CD1c-positive myeloid dendritic cell (primary cell): ENCODE results near the gene IL31.

ENCODE experiments used
- DNase-seq: peaks from one replicate; pipeline ENCODE4 v3.0.0-alpha.2; 2016; ENCODE audit errors: extremely low spot score

IL31 gene

DNA sequence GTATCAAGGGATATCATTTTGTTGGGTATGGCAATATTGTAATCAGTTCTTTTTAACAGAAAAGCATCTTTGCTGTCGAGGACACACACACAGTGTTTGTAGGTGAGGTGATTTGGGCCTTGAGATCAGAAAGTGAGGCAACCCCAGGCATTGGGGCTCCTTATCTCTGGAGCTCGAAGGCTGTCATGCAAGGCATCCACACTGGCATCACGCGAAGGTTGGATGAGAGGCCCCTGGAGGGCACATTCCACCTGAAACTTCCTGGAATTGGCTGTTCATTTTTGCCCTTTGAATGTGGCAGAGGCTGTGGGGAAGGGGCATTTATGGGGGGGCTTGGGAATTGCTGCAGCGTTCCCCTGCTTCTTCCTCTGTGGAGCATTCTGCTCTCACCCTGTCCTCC is 45.5 kb downstream of the IL31 start:
- no peak for DNase-seq

- no peak for DNase-seq
Observed at GRCh38 chr12:122127839-122128238, 46.2 kb downstream of the IL31 start.

GRCh38 chr12:122126713-122127597 is 47.1 kb downstream of the IL31 start:
- DNase-seq, result no peak

GRCh38 chr12:122126342-122126635 is 47.7 kb downstream of the IL31 start:
- DNase-seq, result no peak

GRCh38 chr12:122125452-122126341 is 48.3 kb downstream of the IL31 start:
- no peak for DNase-seq

- no peak for DNase-seq
Observed at GRCh38 chr12:122124370-122124769, 49.7 kb downstream of the IL31 start.

DNA sequence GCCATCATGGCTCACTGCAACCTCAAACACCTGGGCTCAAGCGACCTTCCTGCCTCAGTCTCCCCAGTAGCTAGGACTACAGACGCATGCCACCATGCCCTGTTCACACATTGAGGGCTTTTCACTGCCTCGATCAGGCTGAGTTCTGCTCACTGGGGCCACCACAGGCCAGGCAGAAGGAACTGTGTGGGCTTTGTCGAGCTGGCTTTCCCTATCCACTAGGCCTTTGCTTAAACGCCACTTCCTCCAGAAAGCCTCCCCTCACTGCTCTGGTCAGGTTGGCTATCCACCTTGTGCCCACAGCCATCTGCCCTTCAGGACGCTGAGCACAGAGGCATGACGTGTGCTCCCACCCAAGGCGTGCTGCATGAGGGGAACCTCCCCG is 50.3 kb downstream of the IL31 start:
- DNase-seq, result no peak

- DNase-seq, result peak; percentile 81
Observed at GRCh38 chr12:122123051-122123760, 50.8 kb downstream of the IL31 start.
